Right lobe of liver (tissue), 6 donors: ENCODE measurements around the gene B3GALNT2. TPM values are rescaled to one million over a fixed set of nuclear protein-coding genes. Genes with fewer than 3 reads are reported as not detected.

Source experiments
- ATAC-seq, 4 donors: fragments of 200-7000 bp; cut with Tn5 transposase; one replicate each; pipeline ENCODE4 v1.9.1; 2020; ENCODE audit warnings: mild to moderate bottlenecking in 4 of 4, moderate library complexity in 4 of 4
- DNase-seq, 3 donors: peaks; one replicate each; pipeline ENCODE4 v3.0.0-alpha.2; 2020
- H3K27ac ChIP-seq, 3 donors: fragments of 200-600 bp; one replicate each; pipeline ENCODE4 v1.8.0; 2022
- H3K27me3 ChIP-seq, 2 donors: fragments of 200-600 bp; one replicate each; pipeline ENCODE4 v1.8.0; 2022
- H3K36me3 ChIP-seq, 4 donors: fragments of 200-600 bp; sonication (generic) in 1 of 4; one replicate each; pipeline versions ENCODE4 v1.5.1 to v1.8.0; 2017 to 2022; ENCODE audit warnings: control low read depth in 1 of 4
- H3K4me1 ChIP-seq, 4 donors: fragments of 200-600 bp; sonication (generic) in 1 of 4; one replicate each; pipeline versions ENCODE4 v1.5.1 to v1.8.0; 2017 to 2022; ENCODE audit warnings: control low read depth in 1 of 4
- H3K4me3 ChIP-seq, 3 donors: fragments of 200-600 bp; one replicate each; pipeline ENCODE4 v1.8.0; 2022
- H3K9me3 ChIP-seq, 4 donors: fragments of 200-600 bp; sonication (generic) in 1 of 4; one replicate each; pipeline versions ENCODE4 v1.5.1 to v1.8.0; 2017 to 2022; ENCODE audit warnings: control low read depth in 1 of 4
- POLR2A ChIP-seq: fragments of 450-650 bp; IDR thresholded peaks from one replicate; pipeline ENCODE4 v1.6.1; 2017; ENCODE audit warnings: antibody characterized with exemption, mild to moderate bottlenecking
- WGBS: methylation state at CpG from one replicate; pipeline ENCODE4 v1.1.6; 2018; ENCODE audit warnings: low coverage, low lambda C conversion rate; ENCODE audit not compliant: insufficient coverage; ENCODE audit errors: missing lambda C conversion rate; 5-methylcytosine and 5-hydroxymethylcytosine counted together
- intact Hi-C, 2 donors: fragments of 100-400 bp; cut with DNase I; formaldehyde crosslinking; loops; one replicate each; pipeline versions ENCODE4 v1.11.2 to v1.14.1; 2022
- total RNA-seq, 6 experiments: library from RNA; depleted of rRNA in 2 of 6; stranded (reverse); fragments of >200 nt in 2 of 6; fragmentation: NEBNext Ultra II Directional in 3 of 6; extraction: Animal tissue kit (Norgen Biotek cat#: 25700) in 3 of 6; gene quantifications; one replicate each; pipeline versions ENCODE4 v1.1.0 to v1.2.4, GENCODE V29; 2016 to 2023
- TF ChIP-seq, protein P1 (sequence below), 4 donors: fragments of 200-600 bp in 3 of 4; fragments of 450-650 bp in 1 of 4; IDR thresholded peaks; one replicate each; pipeline versions ENCODE4 v1.5.1 to v1.8.0; 2016 to 2022; ENCODE audit warnings: antibody characterized with exemption in 4 of 4, mild to moderate bottlenecking in 2 of 4
- donor health status: DM: no; HTN: yes; CAD: no.
- donor health status: DM: no; HTN: no; CAD: no.
- donor health status: DM: no; HTN: no; CAD: no.
- donor health status: DM: no; HTN: yes; CAD: no.
- donor health status: DM: no; HTN: yes; CAD: no.

The B3GALNT2 gene
- total RNA-seq, 6 experiments from 2014 or later = 7.0 to 15.5 (median 9.1) TPM

DNA sequence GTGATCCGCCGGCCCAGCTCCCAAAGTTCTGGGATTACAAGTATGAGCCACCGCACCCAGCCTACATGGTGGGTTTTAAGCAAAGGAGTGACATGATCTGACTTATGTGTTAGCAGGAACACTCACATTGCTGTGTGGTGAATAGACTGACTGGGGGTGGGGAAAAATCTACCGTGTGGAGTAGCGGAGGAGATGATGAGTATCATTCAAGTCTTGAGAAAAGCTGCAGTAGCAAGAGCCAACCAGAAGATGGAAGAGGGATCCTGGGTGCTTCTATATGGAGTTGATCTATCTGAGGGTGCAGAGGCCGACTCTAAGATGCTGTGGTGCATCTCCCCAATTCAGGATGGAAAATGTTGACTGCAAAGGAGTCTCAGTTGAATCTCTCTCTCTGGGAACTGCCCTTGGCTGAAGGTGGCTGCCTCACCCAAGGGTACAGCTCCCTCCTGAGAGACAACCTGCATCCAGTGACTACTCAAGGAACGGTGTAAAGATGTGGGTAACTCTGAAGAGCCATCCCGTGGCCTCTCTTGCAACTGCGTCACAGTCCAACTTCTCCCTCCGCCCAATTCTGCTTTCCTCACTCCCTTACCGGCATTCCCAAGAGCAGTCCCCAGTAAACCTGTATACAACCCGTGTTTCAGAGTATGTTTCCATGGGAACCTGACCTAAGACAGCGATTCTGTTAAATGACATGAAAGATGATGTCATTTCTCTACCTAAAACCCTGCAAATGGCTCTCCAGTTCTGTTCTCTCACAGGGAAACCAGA is 7.4 kb upstream of the B3GALNT2 start:
- H3K27me3 ChIP-seq = no peaks in the 10 kb centered on the region
- no peak overlapping the region for H3K27ac ChIP-seq
- intact Hi-C loops = no loop called here
- WGBS = 67% methylated on average over 10 of the region's 13 CpGs
- TF ChIP-seq, protein P1, sequence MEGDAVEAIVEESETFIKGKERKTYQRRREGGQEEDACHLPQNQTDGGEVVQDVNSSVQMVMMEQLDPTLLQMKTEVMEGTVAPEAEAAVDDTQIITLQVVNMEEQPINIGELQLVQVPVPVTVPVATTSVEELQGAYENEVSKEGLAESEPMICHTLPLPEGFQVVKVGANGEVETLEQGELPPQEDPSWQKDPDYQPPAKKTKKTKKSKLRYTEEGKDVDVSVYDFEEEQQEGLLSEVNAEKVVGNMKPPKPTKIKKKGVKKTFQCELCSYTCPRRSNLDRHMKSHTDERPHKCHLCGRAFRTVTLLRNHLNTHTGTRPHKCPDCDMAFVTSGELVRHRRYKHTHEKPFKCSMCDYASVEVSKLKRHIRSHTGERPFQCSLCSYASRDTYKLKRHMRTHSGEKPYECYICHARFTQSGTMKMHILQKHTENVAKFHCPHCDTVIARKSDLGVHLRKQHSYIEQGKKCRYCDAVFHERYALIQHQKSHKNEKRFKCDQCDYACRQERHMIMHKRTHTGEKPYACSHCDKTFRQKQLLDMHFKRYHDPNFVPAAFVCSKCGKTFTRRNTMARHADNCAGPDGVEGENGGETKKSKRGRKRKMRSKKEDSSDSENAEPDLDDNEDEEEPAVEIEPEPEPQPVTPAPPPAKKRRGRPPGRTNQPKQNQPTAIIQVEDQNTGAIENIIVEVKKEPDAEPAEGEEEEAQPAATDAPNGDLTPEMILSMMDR (IDR thresholded peaks at IDR 0.05) = no peak
- no peak for TF ChIP-seq POLR2A
- no peaks in the 10 kb centered on the region for H3K36me3 ChIP-seq
- no peak overlapping the region for H3K4me3 ChIP-seq
- H3K4me1 ChIP-seq = no peaks in the 10 kb centered on the region
- no peak for DNase-seq
- H3K9me3 ChIP-seq = no peaks in the 10 kb centered on the region
- ATAC-seq = no peak

DNA sequence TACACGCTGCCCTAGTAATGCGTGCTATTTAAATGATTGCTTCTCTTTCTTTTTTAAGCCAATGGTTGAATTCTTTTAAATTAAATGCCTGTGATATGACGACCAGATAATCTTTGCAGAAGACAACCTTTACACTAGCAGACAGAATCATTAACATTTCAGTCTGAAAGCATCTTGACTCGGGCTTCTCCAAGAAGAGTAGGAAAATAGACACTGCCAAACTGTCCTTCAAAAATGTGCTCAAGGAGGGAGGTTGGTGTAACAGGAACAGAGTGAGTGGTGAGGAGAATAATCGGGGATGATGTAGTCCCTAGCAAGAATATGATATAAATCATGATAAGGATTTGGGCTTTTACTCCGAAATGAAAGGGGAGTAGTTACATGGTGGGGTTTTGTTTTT is 6.6 kb upstream of the B3GALNT2 start:
- 54% methylated on average over 6 of the region's 6 CpGs for WGBS
- no peak for TF ChIP-seq POLR2A
- TF ChIP-seq, protein P1 (IDR thresholded peaks at IDR 0.05) = no peak
- Histone ChIP-seq H3K27me3 (no peaks in the 10 kb centered on the region), H3K4me3 (no peak overlapping the region), H3K27ac (no peak overlapping the region), H3K4me1 (no peaks in the 10 kb centered on the region), H3K9me3 (no peaks in the 10 kb centered on the region), H3K36me3 (no peaks in the 10 kb centered on the region)
- intact Hi-C loops = no loop called here
- DNase-seq = no peak
- no peak for ATAC-seq

DNA sequence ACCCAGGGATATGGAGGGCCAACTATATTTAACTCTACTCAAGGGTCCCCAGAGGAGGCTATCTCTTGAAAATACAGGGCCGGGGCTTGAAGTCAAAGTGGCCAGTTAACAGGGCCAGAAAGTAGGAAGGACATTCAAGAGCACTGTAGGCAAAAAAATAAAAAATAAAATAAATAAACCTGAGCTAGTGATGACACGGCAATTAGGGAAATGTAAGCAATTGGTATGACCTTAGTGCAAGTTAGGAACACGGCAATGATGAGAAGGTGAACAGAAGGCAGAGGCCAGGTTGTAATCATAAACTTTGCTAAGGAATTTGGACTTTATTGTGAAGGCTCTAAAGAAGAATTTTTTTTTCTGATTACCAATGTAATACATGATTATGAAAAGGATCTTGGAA is 3.4 kb upstream of the B3GALNT2 start:
- H3K36me3 ChIP-seq = no peaks in the 10 kb centered on the region
- no peak overlapping the region for H3K27ac ChIP-seq
- H3K4me1 ChIP-seq = peaks cover 0 to 5% (median 2%) of the 10 kb centered on the region in 4 donors
- H3K27me3 ChIP-seq = no peaks in the 10 kb centered on the region
- H3K9me3 ChIP-seq = no peaks in the 10 kb centered on the region
- H3K4me3 ChIP-seq = no peak overlapping the region
- no peak for TF ChIP-seq POLR2A
- intact Hi-C loops = no loop called here
- DNase-seq (no peak), ATAC-seq (no peak)
- WGBS = 62% methylated on average over 3 of the region's 3 CpGs

DNA sequence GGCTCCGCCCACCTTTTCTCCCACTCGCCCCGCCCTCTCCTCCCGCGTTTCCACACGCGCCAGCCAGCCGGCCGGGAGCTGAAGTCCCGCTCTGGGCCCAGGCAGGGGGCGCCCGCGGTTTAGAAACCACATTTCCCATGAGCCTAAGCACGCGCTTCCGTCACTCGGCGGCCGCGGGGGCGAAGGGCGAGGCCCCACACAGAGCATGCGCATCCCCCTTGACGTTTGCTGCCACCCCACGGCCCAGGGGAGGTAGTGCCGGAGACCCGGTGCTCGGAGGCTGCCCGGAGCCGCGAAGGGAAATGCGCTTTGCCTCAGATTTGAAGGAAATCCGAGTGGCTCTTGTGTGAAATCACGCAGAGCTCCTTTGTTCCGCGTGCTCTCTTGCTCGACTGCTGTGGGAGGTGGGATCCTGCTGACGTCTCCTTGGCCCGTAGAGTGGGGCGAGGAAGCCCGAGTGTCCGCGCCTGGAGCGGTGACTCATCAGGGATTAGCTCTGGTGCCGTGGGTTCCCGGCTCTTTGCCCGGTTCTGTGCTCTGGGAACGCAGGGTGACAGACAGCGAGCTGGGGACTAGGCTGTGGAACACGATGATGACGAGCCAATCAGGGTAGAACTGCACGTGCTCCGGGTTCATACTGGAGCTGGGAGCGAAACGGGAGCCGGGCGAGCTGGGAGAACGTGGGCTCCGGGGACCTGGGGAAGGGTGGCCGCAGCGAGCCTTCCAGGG is 406 bp upstream of the B3GALNT2 start:
- H3K27me3 ChIP-seq = no peaks in the 10 kb centered on the region
- DNase-seq (peak; percentile 99 to 100 (median 99)), ATAC-seq (peak; percentile 88 to 95 (median 92))
- H3K4me3 ChIP-seq = peak overlapping the region; percentile 61 to 87 (median 84)
- H3K4me1 ChIP-seq = peaks cover 0 to 12% (median 5%) of the 10 kb centered on the region in 4 donors
- intact Hi-C loops = no loop called here
- H3K27ac ChIP-seq = peak overlapping the region; percentile 96 to 99 (median 96)
- H3K9me3 ChIP-seq = no peaks in the 10 kb centered on the region
- TF ChIP-seq, protein P1 (IDR thresholded peaks at IDR 0.05) = peak; percentile 85 to 91 (median 89)
- TF ChIP-seq POLR2A = peak; percentile 88
- H3K36me3 ChIP-seq = no peaks in the 10 kb centered on the region
- 1% methylated on average over 31 of the region's 61 CpGs for WGBS
